Heart left ventricle (tissue), 13 donors: ENCODE data around the gene FAM200A.

Experiments used
- CTCF ChIP-seq, 12 donors: fragments of 200-600 bp; sonication (generic) in 4 of 12; IDR thresholded peaks; one replicate each; pipeline versions ENCODE4 v1.5.0 to v1.8.0; 2018 to 2022; ENCODE audit warnings: antibody characterized with exemption in 12 of 12, mild to moderate bottlenecking in 5 of 12
- POLR2A ChIP-seq, 2 donors: fragments of 450-650 bp; IDR thresholded peaks; one replicate each; pipeline ENCODE4 v1.6.1; 2017; ENCODE audit warnings: antibody characterized with exemption in 2 of 2, mild to moderate bottlenecking in 2 of 2, moderate library complexity in 2 of 2
- donor health status: ischemic (EF 13 %, LVEDD 7.1; RV severe dilation, severe dysfunction).
- donor health status: DM: no; HTN: yes; CAD: no.
- donor health status: DM: no; HTN: no; CAD: no.
- donor health status: ischemic (EF 25% LVEDD 6.9; RV normal size, moderate dysfunction).
- donor health status: ischemic (EF 25% LVEDD 5.7; RV mildly dilated, moderate dysfunction).
- donor health status: ischemic (EF 35%, LVEDD 5.7; RV mildly dilated, moderate dysfunction).
- donor health status: nonischemic (EF 11% LVEDD 7.7; RV severe dilation, severe dysfunction).
- donor health status: DM: yes; HTN: yes; CAD: no.
- donor health status: PGD.
- donor health status: ischemic (EF 29% LVEDD 5.4; RV normal size, mild dysfunction).
- donor health status: nonischemic (EF 23%, LVEDD 6.1; RV moderate dilation, normal function).

GRCh38 chr7:99563650-99564049 lies 11.7 kb upstream of the FAM200A start:
- TF ChIP-seq POLR2A (IDR thresholded peaks at IDR 0.05) (no peak), CTCF (IDR thresholded peaks at IDR 0.05) (no peak)
